HepG2 (cell line): ENCODE data around the gene RPL5. TPM values are rescaled to one million over a fixed set of nuclear protein-coding genes. Genes with fewer than 3 reads are reported as not detected.

Experiments used
- ELF1 ChIP-seq: sonication (generic); formaldehyde crosslinking; IDR thresholded peaks from 2 replicates; pipeline ENCODE4 v1.4.0; 2020; ENCODE audit warnings: missing genetic modification reagents
- KLF12 ChIP-seq: sonication (generic); formaldehyde crosslinking; IDR thresholded peaks from 2 replicates; pipeline ENCODE4 v1.4.0; 2020; ENCODE audit warnings: missing genetic modification reagents, borderline replicate concordance
- KMT2A ChIP-seq: sonication (generic); formaldehyde crosslinking; IDR thresholded peaks from 2 replicates; pipeline ENCODE4 v1.4.0; 2020; ENCODE audit warnings: missing genetic modification reagents
- MBNL3 ChIP-seq: fragments of 250-450 bp; sonication (Bioruptor Pico); conservative IDR thresholded peaks from 2 replicates; pipeline ENCODE4 v1.8.0; 2022; ENCODE audit warnings: mild to moderate bottlenecking, inconsistent platforms
- SMAD1 ChIP-seq: sonication (generic); formaldehyde crosslinking; IDR thresholded peaks from 2 replicates; pipeline ENCODE4 v1.4.0; 2020; ENCODE audit warnings: missing genetic modification reagents, low read depth, mild to moderate bottlenecking, borderline replicate concordance
- ZNF264 ChIP-seq: sonication (generic); formaldehyde crosslinking; IDR thresholded peaks from 2 replicates; pipeline ENCODE4 v1.4.0; 2020; ENCODE audit warnings: missing genetic modification reagents
- polyA plus RNA-seq, 8 experiments: library from polyadenylated mRNA; depleted of rRNA in 3 of 8; stranded (reverse) in 7 of 8; unstranded in 1 of 8; fragments of >200 nt; fragmentation: Illumina TruSeq in 4 of 8; extraction: Trizol in 4 of 8; gene quantifications; 2 replicates each; pipeline versions ENCODE4 v1.2.1 to v1.2.3, GENCODE V29; 2011 to 2016; ENCODE audit warnings: low read depth in 4 of 8, missing spikeins in 1 of 8, mixed read lengths in 1 of 8; ENCODE audit not compliant: insufficient read depth in 1 of 8
- total RNA-seq, 5 experiments: library from RNA; depleted of rRNA; stranded (reverse); fragments of >200 nt; fragmentation: Illumina TruSeq; extraction: Trizol; gene quantifications; 2 replicates each; pipeline ENCODE4 v1.2.3, GENCODE V29; 2016; ENCODE audit warnings: low read depth in 1 of 5
- TF ChIP-seq, protein P1 (sequence below): IDR thresholded peaks from 2 replicates; pipeline ENCODE4 v1.6.1; 2016; ENCODE audit warnings: low read depth
- TF ChIP-seq, protein P2 (sequence below): sonication (generic); formaldehyde crosslinking; IDR thresholded peaks from 2 replicates; pipeline ENCODE4 v1.4.0; 2020; ENCODE audit warnings: mild to moderate bottlenecking, missing genetic modification reagents, borderline replicate concordance
- TF ChIP-seq, protein P3 (sequence below): sonication (generic); formaldehyde crosslinking; conservative IDR thresholded peaks from 2 replicates; pipeline ENCODE4 v1.4.0; 2020; ENCODE audit warnings: missing genetic modification reagents

Gene RPL5
- total and polyA plus RNA-seq, 2 of the 13 experiments (the other 11 are each of a cell fraction or from before 2014, with no cell fraction given): 2,304 to 2,520 TPM

DNA sequence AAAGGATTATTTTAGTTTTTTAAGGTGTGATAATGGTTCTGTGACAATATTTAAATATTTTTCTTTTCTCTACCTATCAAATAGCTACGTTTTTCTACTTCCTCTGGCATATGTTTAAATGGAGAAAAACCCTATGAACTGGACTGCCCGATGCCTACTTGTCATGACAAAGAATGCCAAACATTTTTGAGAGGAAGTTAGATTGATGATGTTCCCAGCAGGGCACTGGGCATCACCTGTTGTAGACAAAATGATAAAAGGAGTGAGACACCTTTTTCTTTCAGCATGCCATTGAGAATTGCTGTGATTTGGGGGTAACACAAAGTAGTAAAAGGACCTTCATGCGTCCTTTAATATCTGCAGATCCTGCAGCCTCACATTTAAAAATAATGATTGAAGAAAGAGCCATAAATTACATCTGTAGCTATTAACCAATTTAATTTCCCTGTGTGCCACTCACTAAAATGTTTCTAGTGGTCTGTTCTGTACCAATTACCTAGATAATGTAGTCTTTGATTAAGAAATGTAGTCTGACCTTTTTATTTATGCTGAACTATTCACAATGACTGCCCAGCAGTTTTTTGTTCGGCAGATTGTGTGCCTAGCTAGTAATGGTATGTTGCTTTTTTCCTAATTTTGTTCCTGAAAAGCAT is 47.6 kb downstream of the RPL5 start (continued):
- TF ChIP-seq KMT2A (CRISPR knock-in tag) (no peak), ZNF264 (CRISPR knock-in tag) (no peak), SMAD1 (no peak), MBNL3 (CRISPR knock-in tag) (no peak), KLF12 (CRISPR knock-in tag) (no peak), ELF1 (CRISPR knock-in tag) (no peak)
- TF ChIP-seq, protein P1, sequence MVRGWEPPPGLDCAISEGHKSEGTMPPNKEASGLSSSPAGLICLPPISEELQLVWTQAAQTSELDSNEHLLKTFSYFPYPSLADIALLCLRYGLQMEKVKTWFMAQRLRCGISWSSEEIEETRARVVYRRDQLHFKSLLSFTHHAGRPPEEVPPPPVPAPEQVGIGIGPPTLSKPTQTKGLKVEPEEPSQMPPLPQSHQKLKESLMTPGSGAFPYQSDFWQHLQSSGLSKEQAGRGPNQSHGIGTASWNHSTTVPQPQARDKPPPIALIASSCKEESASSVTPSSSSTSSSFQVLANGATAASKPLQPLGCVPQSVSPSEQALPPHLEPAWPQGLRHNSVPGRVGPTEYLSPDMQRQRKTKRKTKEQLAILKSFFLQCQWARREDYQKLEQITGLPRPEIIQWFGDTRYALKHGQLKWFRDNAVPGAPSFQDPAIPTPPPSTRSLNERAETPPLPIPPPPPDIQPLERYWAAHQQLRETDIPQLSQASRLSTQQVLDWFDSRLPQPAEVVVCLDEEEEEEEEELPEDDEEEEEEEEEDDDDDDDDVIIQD (CRISPR knock-in tag): no peak
- TF ChIP-seq, protein P2, sequence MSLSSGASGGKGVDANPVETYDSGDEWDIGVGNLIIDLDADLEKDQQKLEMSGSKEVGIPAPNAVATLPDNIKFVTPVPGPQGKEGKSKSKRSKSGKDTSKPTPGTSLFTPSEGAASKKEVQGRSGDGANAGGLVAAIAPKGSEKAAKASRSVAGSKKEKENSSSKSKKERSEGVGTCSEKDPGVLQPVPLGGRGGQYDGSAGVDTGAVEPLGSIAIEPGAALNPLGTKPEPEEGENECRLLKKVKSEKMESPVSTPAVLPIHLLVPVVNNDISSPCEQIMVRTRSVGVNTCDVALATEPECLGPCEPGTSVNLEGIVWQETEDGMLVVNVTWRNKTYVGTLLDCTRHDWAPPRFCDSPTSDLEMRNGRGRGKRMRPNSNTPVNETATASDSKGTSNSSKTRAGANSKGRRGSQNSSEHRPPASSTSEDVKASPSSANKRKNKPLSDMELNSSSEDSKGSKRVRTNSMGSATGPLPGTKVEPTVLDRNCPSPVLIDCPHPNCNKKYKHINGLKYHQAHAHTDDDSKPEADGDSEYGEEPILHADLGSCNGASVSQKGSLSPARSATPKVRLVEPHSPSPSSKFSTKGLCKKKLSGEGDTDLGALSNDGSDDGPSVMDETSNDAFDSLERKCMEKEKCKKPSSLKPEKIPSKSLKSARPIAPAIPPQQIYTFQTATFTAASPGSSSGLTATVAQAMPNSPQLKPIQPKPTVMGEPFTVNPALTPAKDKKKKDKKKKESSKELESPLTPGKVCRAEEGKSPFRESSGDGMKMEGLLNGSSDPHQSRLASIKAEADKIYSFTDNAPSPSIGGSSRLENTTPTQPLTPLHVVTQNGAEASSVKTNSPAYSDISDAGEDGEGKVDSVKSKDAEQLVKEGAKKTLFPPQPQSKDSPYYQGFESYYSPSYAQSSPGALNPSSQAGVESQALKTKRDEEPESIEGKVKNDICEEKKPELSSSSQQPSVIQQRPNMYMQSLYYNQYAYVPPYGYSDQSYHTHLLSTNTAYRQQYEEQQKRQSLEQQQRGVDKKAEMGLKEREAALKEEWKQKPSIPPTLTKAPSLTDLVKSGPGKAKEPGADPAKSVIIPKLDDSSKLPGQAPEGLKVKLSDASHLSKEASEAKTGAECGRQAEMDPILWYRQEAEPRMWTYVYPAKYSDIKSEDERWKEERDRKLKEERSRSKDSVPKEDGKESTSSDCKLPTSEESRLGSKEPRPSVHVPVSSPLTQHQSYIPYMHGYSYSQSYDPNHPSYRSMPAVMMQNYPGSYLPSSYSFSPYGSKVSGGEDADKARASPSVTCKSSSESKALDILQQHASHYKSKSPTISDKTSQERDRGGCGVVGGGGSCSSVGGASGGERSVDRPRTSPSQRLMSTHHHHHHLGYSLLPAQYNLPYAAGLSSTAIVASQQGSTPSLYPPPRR: no peak
- TF ChIP-seq, protein P3, sequence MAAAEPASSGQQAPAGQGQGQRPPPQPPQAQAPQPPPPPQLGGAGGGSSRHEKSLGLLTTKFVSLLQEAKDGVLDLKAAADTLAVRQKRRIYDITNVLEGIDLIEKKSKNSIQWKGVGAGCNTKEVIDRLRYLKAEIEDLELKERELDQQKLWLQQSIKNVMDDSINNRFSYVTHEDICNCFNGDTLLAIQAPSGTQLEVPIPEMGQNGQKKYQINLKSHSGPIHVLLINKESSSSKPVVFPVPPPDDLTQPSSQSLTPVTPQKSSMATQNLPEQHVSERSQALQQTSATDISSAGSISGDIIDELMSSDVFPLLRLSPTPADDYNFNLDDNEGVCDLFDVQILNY (CRISPR knock-in tag): no peak
- TF ChIP-seq, all 625 proteins: peak for 0
